ENCODE measurements around the gene SRGN.
"Not testable (repeated sequence)": the region's sequence is repeated elsewhere in the genome, so short reads cannot be mapped to it uniquely, and the experiment has no call there.

SRGN gene, protein sequence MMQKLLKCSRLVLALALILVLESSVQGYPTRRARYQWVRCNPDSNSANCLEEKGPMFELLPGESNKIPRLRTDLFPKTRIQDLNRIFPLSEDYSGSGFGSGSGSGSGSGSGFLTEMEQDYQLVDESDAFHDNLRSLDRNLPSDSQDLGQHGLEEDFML

DNA sequence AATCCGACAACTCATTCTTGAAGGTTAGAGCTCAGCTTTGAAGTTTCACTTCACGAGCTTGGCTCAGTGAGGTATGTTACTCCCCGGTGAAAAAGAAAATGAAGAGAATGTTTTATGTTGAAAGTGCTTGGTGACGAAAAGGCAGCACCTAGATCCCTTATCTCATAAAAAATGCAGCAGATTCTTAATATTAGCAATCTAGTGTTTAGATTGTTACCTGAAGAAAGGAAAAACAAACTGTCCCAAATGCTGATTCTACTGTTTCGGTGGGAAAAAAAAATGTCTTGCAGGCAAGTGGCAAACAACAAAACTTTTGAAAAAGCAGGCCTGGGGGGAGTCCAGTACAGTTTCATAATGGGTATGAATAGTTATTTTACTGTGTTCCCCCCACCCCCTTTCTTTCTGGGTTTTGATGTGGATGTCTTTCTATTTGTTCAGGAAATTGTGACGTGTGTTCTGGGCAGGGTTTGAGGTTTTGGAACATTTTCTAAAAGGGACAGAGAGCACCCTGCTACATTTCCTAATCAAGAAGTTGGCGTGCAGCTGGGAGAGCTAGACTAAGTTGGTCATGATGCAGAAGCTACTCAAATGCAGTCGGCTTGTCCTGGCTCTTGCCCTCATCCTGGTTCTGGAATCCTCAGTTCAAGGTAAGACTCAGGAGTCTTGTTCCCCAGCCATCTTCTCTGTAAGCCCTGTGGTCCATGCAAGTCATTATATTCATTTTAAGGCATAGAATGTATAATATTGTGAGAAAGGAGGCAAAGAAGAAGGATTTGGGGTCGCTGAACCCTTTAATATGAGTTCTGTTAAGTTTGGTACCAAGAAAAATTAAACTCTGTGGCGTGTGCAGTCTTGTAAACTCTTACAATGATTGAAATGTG is at the start of gene SRGN:
Gene SRGN, plus strand, starts transcription at position 514 of the 881 bp plus-strand sequence. Its CDS starts 55 bp downstream, at position 569.
- no peak for FAIRE-seq

DNA sequence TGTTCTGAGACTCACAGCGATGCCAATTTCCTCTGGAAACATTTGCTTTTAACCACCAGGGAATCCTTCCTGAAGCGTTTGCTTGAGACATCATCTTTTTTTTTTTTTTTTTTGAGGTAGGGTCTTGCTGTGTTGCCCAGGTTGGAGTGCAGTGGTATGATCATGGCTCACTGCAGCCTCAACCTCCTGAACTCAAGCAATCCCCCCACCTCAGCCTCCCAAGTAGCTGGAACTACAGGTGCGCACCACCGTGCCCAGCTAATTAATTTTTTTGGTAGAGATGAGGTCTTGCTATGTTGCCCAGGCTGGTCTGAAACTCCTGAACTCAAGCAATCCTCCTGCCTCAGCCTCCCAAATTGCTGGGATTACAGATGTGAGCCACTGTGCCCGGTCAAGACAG is 47.0 kb upstream of the SRGN start:
- FAIRE-seq: not testable (repeated sequence)

DNA sequence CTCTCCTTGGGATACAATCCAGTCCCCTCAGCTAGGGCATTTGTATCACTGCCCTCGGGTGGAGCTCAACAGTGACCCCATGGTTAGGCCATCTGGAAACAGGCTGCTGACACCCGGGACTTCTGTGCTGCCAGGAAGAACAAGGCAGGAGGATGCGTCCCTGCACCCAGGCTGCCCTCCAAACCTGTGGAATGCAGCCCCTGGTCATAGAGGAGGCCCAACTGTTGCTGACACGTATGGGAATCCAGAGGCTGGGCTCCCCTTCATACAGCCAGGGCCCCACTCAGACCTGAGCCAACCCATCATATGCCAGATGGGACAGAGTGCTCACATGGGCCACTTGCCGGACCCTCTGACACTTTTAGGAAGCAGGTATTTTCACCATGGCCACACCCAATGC is 45.5 kb upstream of the SRGN start:
- no peak for FAIRE-seq

DNA sequence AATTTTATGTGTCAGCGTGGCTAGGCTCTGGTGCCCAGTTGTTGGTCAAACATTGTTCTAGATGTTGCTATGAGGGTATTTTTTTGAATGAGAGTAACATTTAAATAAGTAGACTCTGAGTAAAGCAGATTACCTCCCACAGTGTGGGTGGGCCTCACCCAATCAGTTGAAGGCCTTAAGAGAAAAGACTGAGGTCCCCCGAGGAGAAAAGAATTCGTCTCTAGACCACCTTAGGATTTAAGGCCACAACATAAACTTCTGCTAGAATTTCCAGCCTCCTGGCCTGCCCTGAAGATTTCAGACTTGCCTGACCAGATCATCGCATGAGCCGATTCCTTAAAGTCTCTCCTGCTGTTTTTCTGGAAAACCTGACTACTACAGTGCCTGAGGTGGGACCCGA is 45.1 kb upstream of the SRGN start:
- FAIRE-seq: no peak

DNA sequence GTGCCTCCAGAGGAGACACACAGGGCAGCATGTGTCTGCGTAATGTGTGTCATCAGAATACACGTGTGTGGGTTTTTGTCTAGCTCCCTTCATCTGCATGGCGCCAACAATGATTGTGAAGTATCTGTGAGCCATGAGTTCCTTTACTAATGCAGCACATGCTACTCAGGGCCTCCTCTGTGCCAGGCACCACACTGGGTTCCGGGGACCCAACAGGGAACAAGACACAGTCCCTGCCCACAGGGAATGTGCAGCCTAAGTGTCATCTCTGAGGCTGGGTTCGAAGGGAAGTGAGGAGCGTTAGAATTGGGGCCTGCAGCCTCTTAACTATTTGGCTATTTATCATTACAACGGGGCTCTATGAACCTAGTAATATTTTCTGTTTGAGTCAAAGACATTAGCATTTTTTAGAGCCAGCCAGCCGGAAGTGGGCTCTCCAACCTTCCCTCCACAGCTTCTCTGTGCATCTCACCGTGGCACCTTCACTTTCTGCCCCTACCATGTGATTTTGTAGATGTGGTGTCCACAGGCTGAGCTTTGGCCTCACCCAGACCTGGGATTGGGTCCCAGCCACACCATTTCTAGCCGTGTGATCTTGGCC is 43.9 kb upstream of the SRGN start:
- no peak for FAIRE-seq

DNA sequence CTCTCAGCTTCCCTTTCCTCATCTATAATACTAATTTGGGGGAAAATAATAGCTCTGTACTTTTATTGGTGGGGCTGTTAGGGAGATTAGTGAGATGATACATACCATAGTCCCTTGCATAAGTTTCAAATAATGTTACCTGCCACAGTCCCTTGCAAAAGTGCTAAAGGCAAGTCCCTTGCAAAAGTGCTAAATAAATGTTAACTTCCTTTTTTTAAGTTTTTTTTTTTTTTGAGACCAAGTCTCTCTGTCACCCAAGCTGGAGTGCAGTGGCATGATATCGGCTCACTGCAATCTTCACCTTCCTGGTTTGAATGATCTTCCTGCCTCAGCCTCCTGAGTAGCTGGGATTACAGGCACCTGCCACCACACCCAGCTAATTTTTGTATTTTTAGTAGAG is 43.4 kb upstream of the SRGN start:
- no peak for FAIRE-seq

DNA sequence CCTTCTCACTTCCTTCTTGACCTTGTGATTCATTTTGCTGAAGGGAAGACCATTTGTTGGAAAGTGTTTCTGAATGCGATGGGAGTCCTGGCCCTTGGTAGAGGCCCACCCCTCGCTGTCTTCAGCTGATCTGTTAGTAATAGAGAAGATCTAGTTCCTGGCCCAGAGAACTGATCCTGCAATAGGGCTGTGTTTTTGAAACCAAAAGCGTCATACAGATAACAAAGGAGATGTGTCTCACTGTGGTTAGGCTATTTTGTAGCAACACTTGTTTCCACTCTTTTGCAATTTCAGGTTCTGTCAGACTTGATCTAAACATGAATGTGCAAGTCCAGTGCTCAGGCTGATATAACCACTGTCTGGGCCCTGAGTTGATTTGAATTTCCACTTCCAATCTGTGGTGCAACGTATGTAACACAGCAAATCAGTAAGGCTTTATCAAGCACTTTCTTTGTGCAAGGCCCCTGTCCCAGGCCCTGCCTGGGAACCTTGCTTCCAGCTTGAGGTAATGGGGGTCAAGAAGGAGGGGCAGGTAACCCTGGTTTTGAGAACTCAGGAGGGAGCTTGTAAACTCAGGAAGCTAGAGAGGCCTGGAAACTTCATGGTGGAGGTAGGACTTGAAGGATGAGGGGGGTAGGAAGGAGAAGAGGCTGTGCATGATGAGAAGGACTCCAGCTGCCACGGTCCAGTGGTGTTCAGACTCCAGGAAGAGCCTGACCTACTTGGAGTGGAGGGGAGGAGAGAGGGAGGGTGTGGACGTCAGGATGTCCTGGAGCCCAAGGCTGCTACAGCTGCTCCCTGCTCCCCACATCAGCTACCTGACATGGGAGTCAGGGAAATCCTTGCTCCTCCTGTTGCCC is 42.2 kb upstream of the SRGN start:
- no peak for FAIRE-seq

DNA sequence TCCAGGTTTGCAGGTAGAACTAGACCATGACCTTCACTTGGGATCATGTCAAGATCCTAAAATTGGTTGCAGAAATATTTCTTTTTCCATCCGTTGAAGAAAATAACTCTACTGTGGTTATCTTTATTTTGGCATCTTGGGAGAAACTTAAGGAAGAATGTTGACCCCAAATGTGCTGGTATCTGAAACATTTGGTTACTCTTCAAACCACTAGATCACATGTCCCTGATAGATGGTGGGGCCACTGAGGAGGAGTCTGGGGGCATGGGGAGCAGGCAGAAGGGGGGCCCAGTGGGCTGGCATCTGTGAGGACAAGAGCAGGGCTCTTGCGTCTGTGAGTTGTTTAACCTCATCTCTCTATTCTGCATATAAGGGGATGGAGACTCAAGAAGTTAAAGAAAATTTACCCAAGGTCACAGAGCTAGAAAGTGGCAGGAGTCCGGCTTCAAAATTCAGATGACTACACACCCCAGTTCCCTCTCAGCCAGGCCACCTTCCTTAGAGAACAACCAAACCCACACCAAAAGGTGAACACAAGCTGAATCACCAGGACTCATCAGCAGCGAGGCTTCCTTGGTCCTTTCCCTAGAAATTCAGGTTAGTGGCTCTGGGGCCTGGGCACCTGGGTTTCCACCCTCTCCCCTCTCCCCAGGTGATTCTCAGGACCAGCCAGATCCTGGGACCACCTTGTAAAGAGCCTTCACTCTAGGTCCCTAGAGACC is 40.6 kb upstream of the SRGN start:
- no peak for FAIRE-seq

DNA sequence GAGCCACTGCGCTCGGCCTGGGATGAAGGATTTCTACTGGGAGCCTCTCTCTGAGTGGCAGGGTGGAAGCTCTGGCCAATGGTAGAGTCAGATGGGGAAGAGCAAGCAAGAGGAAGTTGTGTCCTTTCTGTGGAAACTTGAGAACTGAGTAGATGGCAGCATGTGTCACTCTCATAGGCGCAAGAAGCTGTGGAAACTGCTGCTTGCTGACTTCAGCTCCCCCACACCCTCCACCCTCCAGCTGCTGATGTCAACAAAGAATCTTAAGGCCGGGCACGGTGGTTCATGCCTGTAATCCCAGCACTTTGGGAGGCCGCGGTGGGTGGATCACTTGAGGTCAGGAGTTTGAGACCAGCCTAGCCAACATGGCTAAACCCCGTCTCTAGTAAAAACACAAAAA is 39.8 kb upstream of the SRGN start:
- FAIRE-seq: no peak

DNA sequence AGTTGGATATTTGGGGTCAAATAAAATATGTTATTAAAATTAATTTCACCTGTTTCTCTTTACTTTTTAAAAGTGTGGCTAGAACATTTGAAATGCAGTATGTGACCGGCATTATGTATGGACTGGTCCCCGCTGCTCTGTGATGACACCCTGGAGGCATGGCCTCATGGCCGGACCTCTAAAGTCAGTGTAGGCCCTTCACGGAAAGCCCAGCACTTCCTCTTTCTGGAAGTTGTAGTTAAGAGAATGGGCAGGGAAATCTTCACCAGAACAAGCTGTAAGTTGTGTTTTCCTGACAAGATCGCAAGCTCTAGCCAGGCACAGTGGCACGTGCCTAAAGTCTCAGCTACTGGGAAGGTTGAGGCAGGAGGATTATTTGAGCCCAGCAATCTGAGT is 38.3 kb upstream of the SRGN start:
- no peak for FAIRE-seq

DNA sequence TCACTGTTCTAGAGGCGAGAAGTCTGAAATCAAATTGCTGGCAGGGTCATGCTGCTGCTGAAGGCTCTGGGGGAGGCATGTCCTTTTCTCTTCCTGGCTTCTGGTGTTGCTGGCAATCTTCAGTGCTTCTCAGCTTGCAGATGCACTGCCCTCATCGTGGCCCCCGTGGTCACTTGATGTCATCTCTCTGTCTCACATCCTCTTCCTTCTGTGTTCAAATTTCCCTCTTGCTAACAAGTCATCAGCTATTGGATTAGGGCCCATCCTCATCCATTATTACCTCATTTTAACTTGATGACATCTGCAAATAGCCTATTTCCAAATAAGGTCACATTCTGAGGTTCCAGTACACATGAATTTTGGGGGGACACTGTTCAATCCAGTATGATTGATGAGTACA is 36.6 kb upstream of the SRGN start:
- no peak for FAIRE-seq

DNA sequence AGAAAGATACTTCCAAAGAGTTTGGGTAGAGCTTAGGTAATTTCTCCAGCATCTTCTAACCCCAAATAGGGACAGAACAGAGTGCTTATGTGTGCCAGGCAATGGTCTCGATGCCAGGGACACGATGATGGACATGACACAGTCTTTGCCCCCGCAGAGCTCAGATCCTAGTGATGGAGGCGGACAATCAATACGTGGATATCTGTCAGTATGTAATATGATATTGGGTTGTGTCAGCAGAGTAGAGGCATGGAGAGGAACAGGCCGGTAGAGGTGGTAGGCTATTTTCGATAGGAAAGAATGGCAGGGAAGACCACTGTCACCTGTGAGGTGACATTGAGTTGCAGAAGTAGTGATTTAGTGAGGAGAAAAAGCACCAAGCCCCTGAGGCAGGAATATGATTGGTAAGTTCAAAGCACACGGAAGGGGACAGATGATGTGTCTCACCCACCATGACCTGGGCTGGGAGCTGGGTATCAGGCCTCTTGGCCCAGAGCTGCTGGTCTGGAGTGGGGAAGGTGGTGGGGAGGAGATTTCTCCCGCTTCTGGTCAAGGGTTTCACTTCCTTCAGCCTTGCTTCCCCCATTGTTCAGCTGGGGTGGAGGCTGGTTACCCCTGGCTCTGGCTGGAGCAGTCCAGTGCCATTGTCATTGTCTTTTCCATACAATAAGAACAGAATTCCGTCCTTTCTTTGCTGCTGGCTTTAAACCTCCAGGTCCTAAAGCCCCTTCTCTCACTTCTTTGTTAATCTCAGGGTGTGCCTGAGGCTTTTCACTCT is 36.0 kb upstream of the SRGN start:
- FAIRE-seq: no peak

DNA sequence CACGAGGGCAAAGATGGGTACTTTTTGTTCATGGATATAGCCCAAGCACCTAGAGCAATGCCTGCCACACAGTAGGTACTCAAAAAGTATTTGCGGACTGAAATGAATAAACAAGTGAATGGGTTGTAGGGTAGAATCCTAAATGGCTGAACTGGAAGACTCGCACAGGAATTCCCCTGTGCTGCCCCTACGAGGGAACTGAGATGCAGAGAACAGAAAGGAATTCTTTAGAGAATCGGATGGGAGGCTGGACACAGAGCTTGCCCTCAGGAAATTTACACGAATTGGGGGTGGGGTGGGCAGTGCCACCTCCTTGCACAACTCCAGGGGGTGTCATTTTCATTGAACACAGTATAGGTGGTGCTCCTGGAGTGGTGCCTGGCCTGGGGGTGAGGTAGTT is 35.2 kb upstream of the SRGN start:
- FAIRE-seq: no peak

DNA sequence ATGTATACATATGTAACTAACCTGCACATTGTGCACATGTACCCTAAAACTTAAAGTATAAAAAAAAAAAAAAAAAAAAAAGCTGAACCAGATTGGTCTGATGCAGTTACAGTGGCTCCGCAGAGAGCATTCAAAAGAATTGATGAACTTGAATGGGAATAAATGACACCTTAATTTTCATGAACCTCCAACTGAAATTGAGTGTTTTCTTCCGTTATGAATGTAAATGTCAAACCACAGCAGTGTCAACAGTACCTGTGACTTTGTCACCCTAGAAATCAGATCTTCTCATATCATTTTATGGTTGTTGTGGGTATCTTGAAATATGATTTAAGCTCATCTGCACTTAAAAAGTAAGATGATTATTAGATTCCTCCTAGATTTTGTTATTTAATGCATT is 32.7 kb upstream of the SRGN start:
- FAIRE-seq: no peak

DNA sequence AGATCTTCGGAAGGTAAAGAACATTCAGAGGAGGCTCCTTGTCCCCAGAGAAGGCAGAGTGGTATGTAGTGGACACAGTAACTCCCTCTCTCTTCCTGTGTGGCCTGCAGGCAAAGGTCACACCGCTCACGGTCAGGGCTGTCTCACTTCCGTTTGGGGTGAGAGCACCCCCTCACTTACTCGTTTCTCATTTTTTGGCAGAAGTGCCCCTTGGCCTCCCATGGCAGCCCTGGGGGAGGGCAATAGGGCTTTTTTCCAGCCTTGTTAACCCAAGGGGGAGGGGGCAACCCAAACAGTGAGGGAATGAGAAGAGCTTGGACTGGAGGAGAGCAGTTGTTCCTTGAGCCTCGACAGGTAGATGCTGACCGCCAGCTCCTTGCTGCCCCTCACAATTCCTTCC is 31.8 kb upstream of the SRGN start:
- FAIRE-seq: no peak

DNA sequence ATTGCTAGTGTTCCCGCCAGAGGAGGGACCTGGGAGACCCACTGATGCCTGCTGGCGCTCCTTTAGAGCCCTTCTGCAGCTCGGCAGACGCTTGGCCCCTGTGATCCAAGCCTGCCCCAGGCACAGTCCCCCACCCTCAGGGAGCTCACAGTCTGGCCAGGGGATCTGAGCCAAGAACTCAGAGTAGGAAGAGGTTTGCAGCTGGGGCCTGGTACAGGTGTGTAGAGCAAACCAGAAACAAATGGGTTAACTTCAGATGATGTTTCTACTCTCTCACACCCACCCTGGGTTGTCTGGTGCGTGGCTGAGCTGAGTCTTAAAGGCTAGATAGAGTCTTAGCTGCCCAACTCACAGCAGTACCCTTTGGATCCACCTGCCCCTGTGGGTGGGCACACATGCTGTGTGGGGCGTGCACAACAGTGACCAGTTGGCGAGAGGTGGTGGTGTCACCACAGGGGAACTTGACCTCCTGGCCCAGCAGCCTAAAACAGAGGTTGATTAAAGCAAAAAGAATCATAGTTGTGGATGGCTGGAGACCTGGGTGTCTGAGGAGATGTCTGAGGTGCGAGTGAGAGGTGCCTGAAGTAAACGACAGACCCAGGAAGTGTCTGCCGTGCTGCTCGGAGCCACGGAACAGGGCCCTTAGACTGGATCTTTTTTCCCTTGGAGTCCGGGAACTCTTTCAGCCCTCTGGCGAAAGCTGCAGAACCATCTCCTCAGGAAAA is 31.2 kb upstream of the SRGN start:
- FAIRE-seq: no peak

DNA sequence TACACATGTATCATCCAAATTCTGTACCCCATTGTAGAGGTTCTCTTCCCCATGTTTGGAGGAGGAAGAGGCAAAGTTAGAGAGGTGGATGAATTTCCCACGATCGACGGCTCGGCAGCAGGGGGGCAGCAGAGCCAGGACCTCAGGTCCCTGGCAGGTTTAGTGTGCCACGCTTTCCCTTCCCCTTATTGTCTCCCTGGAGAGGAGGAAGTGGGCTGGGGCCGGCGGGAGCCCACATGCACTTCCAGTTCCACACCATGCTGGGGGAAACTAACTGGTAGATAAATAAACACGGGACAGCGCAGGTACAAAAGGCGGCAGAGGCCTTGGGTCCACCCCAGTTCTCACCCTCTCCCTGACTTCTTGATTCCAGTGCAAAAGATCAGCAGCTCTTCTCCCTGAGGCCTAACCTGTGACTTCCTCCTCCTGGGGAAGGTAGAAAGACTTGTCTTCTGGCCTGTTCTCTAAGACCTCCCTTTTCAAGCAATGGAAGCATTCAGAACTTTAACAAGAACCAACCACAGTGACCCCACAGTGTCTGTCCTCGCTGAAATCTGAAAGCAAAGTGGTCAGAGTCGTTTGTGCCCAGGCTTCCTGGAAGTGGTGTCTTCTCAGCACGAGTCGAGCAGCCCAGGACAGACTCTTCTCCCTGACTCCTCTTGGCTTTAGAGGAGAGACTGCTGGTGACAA is 30.5 kb upstream of the SRGN start:
- FAIRE-seq: no peak

DNA sequence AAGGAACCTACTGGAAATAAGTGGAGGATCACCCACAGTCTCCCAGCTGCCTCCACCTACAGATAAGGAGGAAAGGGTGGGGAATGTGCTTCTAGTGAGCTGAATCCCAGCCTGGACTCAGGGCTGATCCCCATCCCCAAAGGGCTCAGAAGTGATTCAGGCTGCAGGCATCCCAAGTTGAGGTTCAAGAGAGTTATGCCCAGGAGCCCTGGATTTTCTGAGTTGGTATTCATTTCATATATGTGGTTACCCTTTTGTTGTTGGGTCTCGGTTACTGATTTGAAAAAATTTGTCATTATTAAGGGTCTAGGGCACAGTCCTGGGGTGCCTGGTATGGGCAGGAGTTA is 30.0 kb upstream of the SRGN start:
- no peak for FAIRE-seq

DNA sequence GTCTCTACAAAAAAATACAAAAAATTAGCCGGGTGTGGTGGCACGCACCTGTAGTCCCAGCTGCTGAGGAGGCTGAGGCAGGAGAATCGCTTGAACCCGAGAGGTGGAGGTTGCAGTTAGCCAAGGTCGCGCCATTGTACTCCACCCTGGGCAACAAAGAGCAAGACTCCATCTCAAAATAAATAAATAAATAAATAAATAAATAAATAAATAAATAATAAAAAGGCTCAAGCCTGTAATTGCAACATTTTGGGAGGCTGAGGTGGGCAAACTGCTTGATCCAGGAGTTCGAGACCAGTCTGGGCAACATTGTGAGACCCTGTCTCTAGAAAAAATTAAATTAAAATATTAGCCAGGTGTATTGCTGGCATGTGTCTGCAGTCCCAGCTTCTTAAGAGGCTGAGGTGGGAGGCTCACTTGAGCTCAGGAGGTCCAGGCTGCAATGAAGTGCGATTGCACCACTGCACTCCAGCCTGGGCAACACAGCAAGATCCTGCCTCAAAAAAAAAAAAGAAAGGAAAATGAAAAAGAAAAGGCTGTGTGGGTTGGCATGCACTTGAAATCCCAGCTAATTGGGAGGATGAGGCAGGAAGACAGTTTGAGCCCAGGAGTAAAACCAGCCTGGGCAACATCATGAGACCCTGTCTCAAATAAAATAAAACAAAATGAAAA is 27.6 kb upstream of the SRGN start:
- FAIRE-seq: no peak
